HG02610 (cell line): ENCODE results near the gene CNIH1.
"Not testable (repeated sequence)": the region's sequence is repeated elsewhere in the genome, so short reads cannot be mapped to it uniquely, and the experiment has no call there.

Experiments used
- ATAC-seq: cut with Tn5 transposase; IDR thresholded peaks from one replicate; pipeline ENCODE4 v1.9.1; 2021; ENCODE audit warnings: mild to moderate bottlenecking, moderate library complexity; ENCODE audit not compliant: unreplicated experiment

CNIH1 gene

GRCh38 chr14:54435500-54435981 is 5.6 kb downstream of the CNIH1 start:
- ATAC-seq = peak; percentile 63

- no peak for ATAC-seq
Measured at GRCh38 chr14:54428527-54428926, 12.6 kb downstream of the CNIH1 start.

GRCh38 chr14:54427871-54428270 is 13.3 kb downstream of the CNIH1 start:
- ATAC-seq = no peak

- no peak for ATAC-seq
Measured at GRCh38 chr14:54425537-54426274, 15.5 kb downstream of the CNIH1 start.

GRCh38 chr14:54425068-54425467 is 16.1 kb downstream of the CNIH1 start:
- no peak for ATAC-seq

GRCh38 chr14:54424479-54424901 is 16.7 kb downstream of the CNIH1 start:
- ATAC-seq = no peak

GRCh38 chr14:54423991-54424390 is 17.2 kb downstream of the CNIH1 start:
- ATAC-seq = no peak

- no peak for ATAC-seq
Measured at GRCh38 chr14:54420478-54421142, 20.6 kb downstream of the CNIH1 start.

GRCh38 chr14:54411371-54411770 is 29.8 kb downstream of the CNIH1 start:
- ATAC-seq = no peak

- ATAC-seq = no peak
Measured at GRCh38 chr14:54410215-54410614, 31.0 kb downstream of the CNIH1 start.

- not testable (repeated sequence) for ATAC-seq
Measured at GRCh38 chr14:54403401-54404005, 37.7 kb downstream of the CNIH1 start.

- no peak for ATAC-seq
Measured at GRCh38 chr14:54399560-54399959, 41.6 kb downstream of the CNIH1 start.

- ATAC-seq = peak; percentile 98
Measured at GRCh38 chr14:54396493-54397335, 44.5 kb downstream of the CNIH1 start, which contains the start of gene CDKN3. CDKN3 (plus strand) TSS chr14:54397007; CDS start chr14:54397069, 62 bp downstream.

- no peak for ATAC-seq
Measured at GRCh38 chr14:54396183-54396492, 45.0 kb downstream of the CNIH1 start.

- no peak for ATAC-seq
Measured at GRCh38 chr14:54395716-54396115, 45.5 kb downstream of the CNIH1 start.

- no peak for ATAC-seq
Measured at GRCh38 chr14:54395284-54395683, 45.9 kb downstream of the CNIH1 start.

GRCh38 chr14:54394596-54394995 is 46.6 kb downstream of the CNIH1 start:
- ATAC-seq = no peak

- ATAC-seq = not testable (repeated sequence)
Measured at GRCh38 chr14:54392986-54393884, 47.9 kb downstream of the CNIH1 start.

GRCh38 chr14:54392131-54392859 is 48.9 kb downstream of the CNIH1 start:
- no peak for ATAC-seq
